GM18505 (cell line): ENCODE results near the gene MVD.

Experiments
- ATAC-seq: cut with Tn5 transposase; IDR thresholded peaks from one replicate; pipeline ENCODE4 v1.9.1; 2021; ENCODE audit not compliant: unreplicated experiment
- POLR2A ChIP-seq: IDR thresholded peaks from 4 replicates; pipeline ENCODE4 v1.6.1; 2011; ENCODE audit warnings: borderline replicate concordance; ENCODE audit not compliant: insufficient read depth, insufficient read length; ENCODE audit errors: extremely low read depth

MVD gene

DNA sequence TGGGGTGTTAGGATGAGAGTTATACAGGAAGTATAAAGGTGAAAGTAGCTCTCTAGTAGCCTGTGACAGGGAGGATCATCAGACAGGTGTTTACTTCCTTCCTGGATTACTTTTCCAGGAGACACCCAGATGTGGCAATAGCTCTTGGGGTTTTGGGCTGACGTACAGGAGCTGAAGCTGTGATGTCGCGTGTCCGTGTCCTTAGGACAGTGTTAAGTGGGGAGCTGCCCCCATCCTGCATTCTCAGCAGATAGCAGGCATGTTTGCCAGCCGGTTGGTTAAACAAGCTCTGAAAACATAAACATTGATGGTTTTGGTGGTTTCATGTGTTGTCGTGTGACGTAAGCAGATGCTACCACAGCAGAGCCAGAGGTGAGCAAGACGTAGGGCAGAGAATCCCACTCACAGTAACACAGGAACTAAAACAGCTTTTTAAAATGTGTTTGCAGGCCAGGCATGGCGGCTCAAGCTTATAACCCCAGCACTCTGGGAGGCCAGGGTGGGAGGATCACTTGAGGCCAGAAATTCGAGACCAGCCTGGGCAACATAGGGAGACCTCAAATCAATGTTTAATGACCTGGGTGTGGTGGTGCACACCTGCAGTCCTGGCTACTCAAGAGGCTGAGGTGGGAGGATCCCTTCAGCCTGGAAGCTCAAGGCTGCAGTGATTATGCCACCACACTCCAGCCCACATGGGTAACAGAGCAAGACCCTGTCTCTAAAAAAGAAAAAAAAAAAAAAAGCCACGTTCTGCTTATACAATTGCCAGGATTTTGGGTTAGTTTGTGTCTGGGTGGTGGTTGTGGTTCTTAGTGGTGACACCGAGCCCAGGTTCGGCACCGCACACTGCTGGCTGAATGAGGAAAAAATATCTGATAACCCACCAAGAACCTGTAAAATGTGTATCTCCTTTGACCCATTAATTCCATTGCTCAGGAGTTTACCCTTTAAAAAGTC lies 42.8 kb downstream of the MVD start:
- no peak for ATAC-seq

DNA sequence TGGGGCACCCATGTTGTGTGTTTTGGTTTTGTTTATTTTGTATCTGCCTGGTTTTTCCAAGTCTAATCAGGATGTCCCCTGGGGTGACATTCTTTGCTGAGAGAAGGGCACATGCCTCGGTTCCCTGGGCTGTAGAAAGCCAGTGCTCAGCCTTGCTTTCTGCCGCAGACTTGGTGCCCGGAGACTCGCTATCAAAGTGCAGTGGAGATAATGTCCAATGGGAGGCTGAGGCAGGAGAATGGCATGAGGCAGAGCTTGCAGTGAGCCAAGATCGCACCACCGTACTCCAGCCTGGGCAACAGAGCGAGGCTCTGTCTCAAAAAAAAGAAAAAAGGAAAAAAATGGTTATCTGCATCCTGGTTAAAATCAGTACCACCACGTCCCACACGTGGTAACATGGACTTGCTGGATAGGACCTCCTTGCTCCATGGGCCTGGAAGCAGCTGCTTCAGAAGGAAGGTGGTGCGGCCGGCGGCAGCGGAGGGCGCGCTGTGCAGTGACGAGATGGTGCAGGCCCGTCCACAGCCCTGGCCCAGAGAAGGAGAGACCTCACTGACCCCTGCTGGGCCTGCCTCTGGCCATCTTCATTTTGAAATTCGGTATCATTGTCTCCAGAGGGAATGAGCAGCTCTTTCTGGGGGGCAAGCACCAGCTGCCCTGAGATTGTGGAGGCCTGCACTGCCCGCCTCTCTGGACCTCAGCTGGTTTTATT lies 43.8 kb downstream of the MVD start:
- no peak for ATAC-seq
- no peak for TF ChIP-seq POLR2A

More for the DNA sequence above, 42.8 kb downstream of the MVD start:
- no peak for TF ChIP-seq POLR2A

DNA sequence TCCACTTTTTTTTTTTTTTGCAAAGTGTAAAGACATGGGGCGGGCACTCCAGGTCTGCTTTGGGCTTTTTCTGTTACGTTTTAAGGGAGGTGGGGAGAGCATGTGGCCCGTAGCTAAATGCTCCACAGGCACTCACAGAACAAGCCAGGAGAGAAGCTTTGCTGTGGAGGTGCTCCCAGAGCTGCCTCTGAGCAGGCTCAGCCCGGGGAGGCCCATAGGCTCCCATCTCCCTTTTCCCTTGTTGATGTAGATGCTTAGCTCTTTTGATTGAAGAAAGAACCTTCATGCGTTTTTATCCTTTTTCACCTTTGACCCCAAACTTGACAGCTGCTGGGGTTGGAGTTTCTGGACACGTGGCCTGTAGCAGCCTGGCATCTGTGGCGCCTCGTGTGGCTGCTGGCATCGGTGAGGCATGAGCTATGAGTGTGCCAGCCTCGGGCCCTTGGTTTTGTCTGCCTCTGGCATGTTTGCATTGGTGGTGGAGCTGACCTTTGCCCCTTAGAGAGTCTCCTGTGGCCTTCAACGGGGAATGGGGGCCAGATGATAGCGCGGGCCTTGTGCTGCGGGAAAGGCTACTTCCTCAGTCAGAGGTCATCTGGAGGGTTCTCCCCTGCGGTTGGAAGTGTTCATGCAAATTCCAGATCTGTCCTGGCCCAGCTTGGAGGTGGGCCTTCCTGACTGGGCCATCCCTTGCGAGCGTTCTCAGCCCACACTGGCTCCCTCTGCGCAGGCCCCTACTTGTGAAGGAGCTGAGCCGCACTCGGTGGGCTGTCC lies 44.5 kb downstream of the MVD start:
- no peak for ATAC-seq
- no peak for TF ChIP-seq POLR2A

DNA sequence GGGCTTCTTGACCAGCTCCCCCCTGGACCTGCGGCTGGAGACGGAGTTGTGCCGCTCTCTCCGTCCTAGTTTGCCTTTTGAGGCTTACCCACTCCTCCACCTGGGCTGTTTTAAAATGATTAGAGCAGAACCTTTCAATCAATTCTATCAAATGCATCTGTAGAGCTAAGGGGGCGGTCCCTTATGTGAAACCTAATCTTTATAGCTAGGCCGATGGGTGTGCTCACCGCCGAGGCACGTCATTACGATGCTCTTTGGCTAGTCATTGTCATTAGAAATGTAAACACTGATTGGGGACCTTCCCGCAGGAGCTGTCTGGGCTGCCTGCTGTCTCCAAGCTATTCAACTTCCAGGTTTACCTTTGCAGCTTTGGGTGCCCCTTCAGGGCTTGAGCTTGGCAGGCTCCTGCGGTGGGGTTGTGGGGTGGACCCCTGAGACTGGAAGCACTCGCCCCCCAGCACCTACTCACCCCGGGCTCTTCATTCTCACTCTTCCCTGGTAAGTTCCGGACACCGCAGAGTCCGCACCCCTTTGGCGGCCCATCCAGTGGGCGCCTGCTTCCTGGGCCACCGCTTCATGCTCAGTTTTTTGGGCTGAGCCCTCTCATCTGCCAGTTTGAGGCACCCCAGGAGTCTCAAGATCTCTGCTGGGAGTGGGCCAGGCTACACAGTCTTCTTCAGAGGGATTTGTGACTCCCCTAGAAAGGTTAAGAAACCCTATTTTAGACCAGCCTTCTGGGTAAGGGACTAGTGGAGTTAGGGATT lies 45.4 kb downstream of the MVD start:
- no peak for ATAC-seq
- no peak for TF ChIP-seq POLR2A

DNA sequence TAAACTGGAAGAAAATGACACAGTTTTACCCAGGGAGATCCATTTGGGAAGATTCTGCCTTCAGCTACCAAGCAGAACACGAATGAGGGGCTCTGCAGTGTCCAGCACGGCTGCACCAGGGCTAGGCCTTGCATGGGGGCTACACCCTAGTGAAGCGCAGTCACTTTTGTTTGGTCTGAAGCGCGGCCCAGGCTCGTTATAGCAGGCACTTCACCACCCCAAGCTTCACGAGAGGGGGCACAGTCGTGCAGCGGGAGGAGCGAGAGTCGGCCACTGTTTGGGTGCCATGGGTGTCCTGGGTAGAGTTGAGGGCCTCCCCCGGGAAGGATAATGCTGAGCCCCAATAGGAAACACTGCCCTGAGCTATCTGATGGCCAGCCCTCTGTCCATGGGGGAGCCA lies 46.2 kb downstream of the MVD start:
- ATAC-seq, result no peak
- TF ChIP-seq POLR2A, result no peak

DNA sequence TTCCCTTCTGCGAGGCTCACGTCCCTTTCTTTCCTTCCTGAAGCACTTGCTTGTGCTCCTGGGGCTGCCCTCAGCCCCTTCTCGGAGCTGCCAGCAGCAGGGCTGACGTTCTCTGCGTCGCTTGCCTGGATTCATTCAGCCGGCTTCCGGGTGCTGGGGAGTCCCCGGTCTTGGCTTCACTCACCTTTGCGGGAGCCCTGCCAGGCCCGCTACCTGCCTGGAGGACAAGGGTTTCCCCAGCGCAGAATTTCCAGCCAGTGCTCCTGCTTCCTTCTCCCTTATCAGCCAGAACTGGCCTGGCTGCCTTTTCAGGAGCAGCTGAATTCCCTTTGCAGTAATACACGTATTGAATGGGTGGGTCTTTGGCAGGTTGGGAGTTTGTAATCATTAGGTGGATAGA lies 46.6 kb downstream of the MVD start:
- TF ChIP-seq POLR2A, result no peak
- no peak for ATAC-seq

DNA sequence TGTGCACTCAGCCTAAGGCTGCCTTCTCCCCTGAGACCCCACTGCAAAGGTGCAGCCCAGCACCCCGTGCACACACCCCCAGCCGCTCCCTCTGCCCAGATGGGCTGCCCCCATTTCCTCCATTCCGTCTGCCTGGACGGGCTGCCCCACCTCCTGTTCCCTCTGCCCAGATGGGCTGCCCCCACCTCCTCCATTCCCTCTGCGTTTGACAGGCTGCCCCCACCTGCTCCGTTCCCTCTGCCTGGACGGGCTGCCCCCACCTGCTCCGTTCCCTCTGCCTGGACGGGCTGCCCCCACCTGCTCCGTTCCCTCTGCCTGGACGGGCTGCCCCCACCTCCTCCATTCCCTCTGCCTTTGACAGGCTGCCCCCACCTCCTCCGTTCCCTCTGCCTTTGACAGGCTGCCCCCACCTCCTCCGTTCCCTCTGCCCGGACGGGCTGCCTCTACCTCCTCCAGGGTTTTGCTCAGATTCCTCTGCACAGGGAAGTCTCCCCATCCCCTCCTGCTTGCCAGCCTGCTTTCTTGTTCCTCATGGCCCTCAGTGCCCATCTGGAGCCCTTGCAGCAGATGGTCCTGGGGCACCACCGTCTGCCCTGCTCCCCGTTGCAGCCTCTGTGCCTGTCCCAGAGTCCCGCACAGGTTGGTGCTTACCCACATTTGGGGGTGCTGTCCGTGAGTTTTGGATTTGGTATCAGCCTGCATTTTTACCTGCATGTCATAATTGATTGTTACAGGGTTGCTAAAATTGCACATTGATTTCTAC lies 47.9 kb downstream of the MVD start:
- TF ChIP-seq POLR2A, result no peak
- ATAC-seq, result no peak

DNA sequence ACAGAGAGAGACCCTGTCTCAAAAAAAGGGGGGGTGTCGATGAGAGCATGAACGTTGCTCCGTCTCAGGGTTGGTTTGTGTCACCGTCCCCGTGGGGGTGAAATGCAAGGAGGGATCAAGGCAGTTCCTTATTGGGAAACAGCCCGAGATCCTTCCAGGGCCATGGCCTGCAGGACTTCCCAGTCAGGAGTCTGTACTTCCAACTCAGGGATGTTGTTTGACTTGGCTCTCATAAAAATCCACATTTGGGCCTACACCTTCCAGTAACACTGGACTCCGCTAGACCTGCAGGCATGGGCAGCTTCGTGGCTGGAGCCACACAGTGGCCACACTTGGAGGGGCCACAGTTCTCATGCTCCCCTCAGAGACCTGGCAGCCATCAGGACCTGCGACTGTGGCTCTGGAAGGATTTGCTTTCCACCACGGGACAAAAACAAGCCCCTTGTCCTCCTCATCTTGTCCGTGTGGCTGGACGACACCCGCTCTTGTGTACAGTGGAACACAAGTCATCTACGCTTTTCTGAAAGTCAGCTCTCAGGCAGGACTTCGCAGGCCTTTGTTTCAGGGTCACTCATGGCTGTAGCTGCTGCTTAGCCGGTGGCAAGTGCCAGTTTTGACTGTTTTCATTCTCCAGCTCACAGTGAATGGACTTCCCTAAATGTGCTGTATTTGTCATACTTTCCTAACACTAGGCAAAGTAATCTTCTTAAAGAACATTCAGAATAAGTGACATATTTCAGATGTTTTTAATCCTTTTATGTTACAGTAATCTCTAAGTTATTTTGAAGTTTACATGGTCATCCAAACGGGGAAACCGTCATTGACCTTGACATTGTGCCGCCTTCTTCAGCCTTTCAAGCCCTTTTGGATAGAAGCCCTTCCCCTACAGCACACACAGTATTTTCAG lies 48.7 kb downstream of the MVD start:
- no peak for TF ChIP-seq POLR2A
- ATAC-seq, result no peak

DNA sequence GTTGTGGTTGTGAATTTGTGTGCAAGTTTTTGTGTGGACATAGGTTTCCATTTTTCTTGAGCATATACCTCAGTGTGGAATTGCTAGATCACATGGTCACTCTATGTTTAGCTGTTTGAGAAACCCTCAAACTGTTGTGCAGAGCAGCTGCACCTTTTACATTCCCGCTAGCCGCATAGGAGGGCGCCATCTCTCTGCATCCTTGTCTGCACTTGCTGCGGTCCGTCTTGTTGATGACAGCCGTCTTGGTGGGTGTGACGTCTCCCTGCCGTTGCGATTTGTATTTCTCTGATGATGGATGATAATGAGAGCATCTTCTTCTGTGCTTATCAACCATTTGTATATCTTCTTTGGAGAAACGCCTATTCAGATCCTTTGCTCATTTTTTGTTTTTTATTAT lies 49.6 kb downstream of the MVD start:
- ATAC-seq, result no peak
- no peak for TF ChIP-seq POLR2A

DNA sequence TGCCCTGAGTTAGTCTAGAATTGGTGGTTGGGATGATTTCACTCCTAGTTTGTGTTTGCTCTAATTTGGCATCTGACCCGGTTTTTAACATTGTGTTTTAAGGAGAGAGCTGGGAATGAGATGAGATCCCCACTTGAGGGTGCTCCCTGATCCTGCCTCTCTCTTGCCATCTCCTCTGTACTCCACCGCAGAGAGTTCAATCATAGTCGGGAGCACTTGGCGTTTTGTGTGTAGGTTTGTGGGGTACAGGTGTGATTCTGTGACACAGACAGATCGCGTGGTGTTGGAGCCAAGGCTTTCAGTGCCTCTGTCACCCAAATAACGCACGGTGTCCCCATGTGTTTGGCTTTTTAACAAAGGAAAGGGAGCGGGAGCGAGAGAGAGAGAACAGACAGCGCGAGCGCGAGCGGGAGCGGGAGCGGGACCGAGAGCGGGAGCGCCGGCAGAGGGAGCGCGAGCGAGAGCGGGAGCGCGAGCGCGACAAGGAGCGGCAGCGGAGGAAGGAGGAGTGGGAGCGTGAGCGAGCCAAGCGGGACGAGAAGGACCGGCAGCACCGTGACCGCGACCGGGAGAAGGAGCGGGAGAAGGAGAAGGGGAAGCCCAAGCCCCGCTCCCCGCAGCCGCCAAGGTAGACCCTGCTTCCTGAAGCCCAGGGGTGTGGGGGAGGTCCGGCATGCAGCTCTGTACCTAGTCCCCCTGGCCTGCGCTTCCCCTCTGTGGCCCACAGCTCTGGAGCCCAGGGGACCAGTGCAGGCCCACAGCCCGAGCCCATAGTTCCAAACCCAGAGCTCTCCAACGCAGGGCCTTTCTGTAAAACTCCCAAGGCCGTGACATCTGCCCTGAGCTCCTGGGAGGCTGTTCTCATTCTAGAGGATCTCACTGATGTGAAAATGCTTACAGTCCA lies 51.7 kb downstream of the MVD start:
- no peak for ATAC-seq
- no peak for TF ChIP-seq POLR2A
